Kidney epithelial cell (primary cell): ENCODE data around the gene NSD2. TPM values are rescaled to one million over a fixed set of nuclear protein-coding genes. Genes with fewer than 3 reads are reported as not detected.

ENCODE experiments used
- DNase-seq: peaks from one replicate; pipeline ENCODE4 v3.0.0-alpha.2; 2010; ENCODE audit warnings: low read depth
- H3K27me3 ChIP-seq: 2 replicates; pipeline ENCODE4 v1.6.0; 2011; ENCODE audit warnings: low read length; ENCODE audit not compliant: control insufficient read depth, insufficient read depth
- H3K36me3 ChIP-seq: 2 replicates; pipeline ENCODE4 v1.5.1; 2011; ENCODE audit warnings: low read length; ENCODE audit not compliant: control insufficient read depth, insufficient read depth
- H3K4me3 ChIP-seq: 2 replicates; pipeline ENCODE4 v1.5.1; 2011; ENCODE audit warnings: low read depth, mild to moderate bottlenecking, control low read depth, low read length
- CTCF ChIP-seq: IDR thresholded peaks from 2 replicates; pipeline ENCODE4 v1.5.1; 2011; ENCODE audit warnings: mild to moderate bottlenecking, moderate library complexity, low read length, control low read depth, inconsistent platforms; ENCODE audit not compliant: insufficient read depth, poor library complexity, severe bottlenecking
- total RNA-seq: library from RNA; depleted of rRNA; stranded (reverse); fragments of >200 nt; gene quantifications from 2 replicates; pipeline ENCODE4 v1.2.3, GENCODE V29; 2015

Gene NSD2
- total RNA-seq, 1 donor from 2014 or later = 68.5 TPM

GRCh38 chr4:1866189-1866661 lies 5.0 kb upstream of the NSD2 start:
- Histone ChIP-seq H3K36me3 (no peaks in the 10 kb centered on the region), H3K4me3 (no peak overlapping the region), H3K27me3 (peaks cover 11% of the 10 kb centered on the region)
- no peak for DNase-seq
- no peak for TF ChIP-seq CTCF

- Histone ChIP-seq H3K36me3 (no peaks in the 10 kb centered on the region), H3K27me3 (peaks cover 2% of the 10 kb centered on the region), H3K4me3 (no peak overlapping the region)
- no peak for TF ChIP-seq CTCF
- no peak for DNase-seq
Observed at GRCh38 chr4:1868293-1868692, 2.9 kb upstream of the NSD2 start.

- no peak for TF ChIP-seq CTCF
- DNase-seq = no peak
- no peaks in the 10 kb centered on the region for H3K36me3 ChIP-seq
- no peak overlapping the region for H3K4me3 ChIP-seq
- peaks cover 2% of the 10 kb centered on the region for H3K27me3 ChIP-seq
Observed at GRCh38 chr4:1868912-1869311, 2.3 kb upstream of the NSD2 start.

GRCh38 chr4:1869530-1870327 lies 1.5 kb upstream of the NSD2 start:
- DNase-seq = no peak
- no peaks in the 10 kb centered on the region for H3K36me3 ChIP-seq
- TF ChIP-seq CTCF = no peak
- peak overlapping the region; percentile 75 for H3K4me3 ChIP-seq
- peaks cover 2% of the 10 kb centered on the region for H3K27me3 ChIP-seq

GRCh38 chr4:1870328-1870577 lies 940 bp upstream of the NSD2 start:
- H3K36me3 ChIP-seq = no peaks in the 10 kb centered on the region
- peaks cover 2% of the 10 kb centered on the region for H3K27me3 ChIP-seq
- peak overlapping the region; percentile 75 for H3K4me3 ChIP-seq
- DNase-seq = no peak
- TF ChIP-seq CTCF = no peak

GRCh38 chr4:1871471-1872021 lies 353 bp downstream of the NSD2 start:
- Histone ChIP-seq H3K36me3 (no peaks in the 10 kb centered on the region), H3K27me3 (peaks cover 2% of the 10 kb centered on the region), H3K4me3 (peak overlapping the region; percentile 90)
- DNase-seq = no peak
- no peak for TF ChIP-seq CTCF
